ENCODE measurements around the gene CD28. TPM values are rescaled to one million over a fixed set of nuclear protein-coding genes. Genes with fewer than 3 reads are reported as not detected.

Gene CD28
- total and polyA plus RNA-seq, 10 of the 15 experiments (the other 5 are each of a cell fraction or from before 2014, with no cell fraction given), result 0.03 to 0.23 (median 0.04) TPM; not detected in 7

DNA sequence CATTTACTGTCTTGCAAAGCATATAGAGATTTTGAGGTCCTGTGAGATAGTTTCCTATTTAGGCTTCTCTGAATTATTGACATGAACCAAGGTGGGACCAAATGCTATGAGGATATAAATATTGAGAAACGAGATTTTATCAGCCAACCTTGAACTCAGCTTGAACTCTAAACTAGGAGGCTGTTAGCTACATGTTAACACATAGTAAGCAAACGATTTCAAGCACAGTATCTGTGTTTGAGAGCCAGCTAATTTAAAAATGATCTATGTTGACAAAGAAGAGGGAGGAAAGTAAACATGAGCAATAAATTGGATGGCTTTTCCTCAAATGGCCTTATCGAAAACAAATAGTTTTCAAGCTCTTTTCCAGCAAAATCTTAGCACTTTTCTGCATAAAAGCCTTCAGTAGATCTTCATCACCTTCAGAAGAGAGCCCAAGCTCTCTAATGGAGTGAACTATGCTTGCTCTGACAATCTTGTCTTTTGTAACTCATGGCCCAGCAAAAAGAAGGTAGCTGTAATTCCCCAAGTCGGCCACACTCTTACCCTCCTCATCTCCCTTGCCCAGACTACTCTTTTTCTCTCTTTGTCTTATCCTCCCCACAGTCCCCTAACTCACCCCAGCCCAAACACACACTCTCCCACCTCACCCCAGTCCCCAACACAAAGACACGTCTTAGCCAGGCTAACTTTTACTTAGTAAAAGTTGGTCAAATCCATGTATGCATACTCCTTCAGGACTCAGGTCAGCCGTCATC is 14.7 kb downstream of the CD28 start:
- DNase-seq (ENCODE audit: low read depth, low spot score), result no peak
- no peak overlapping the region for H2AFZ ChIP-seq (ENCODE audit: control insufficient read depth, low read depth, low read length)
- no peaks in the 10 kb centered on the region for H4K20me1 ChIP-seq (ENCODE audit: control insufficient read depth, insufficient read depth)
- H3K9ac ChIP-seq (ENCODE audit: control insufficient read depth, insufficient read depth, low read length), result no peak overlapping the region
- SMC1A ChIA-PET (ENCODE audit: uncharacterized antibody, unreplicated experiment), result interaction anchor here (1.3 kb wide), 1 partner anchor 12 kb away, joined by 6 read pairs; no protein-coding TSS in a partner anchor
- no peaks in the 10 kb centered on the region for H3K27me3 ChIP-seq (replicated peaks in 1 of 2; ENCODE audit: control insufficient read depth in 2 of 2, insufficient read depth in 2 of 2, low read length in 1 of 2)
- no peak for FAIRE-seq
- WGBS (ENCODE audit: insufficient coverage, insufficient replicate concordance, low lambda C conversion rate, missing lambda C conversion rate), result 51% methylated on average over 6 of the region's 6 CpGs
- no TSS peak for BruUV-seq (replicated peaks)
- no peak overlapping the region for H3K27ac ChIP-seq (ENCODE audit: control insufficient read depth, insufficient read depth)
- no peak overlapping the region for H3K4me3 ChIP-seq
- RAD21 ChIA-PET (ENCODE audit: unreplicated experiment), result no interaction called here
- no peak overlapping the region for H3K4me2 ChIP-seq (ENCODE audit: control insufficient read depth, insufficient read depth)
- ATAC-seq, result no peak
- CTCF ChIA-PET, result no interaction called here
- no peaks in the 10 kb centered on the region for H3K4me1 ChIP-seq (ENCODE audit: control insufficient read depth, insufficient read depth, low read length)
- H3K9me3 ChIP-seq (replicated peaks; ENCODE audit: control insufficient read depth, insufficient read depth, low read length), result no peaks in the 10 kb centered on the region
- no peaks in the 10 kb centered on the region for H3K36me3 ChIP-seq (ENCODE audit: control insufficient read depth in 2 of 2, insufficient read depth in 2 of 2, low read length in 1 of 2)
- in situ Hi-C loops (cut with MboI), result no loop called here
- POLR2A ChIA-PET, result interaction anchor here (0.6 kb wide), 2 partner anchors 38 to 645 kb away, joined by 3 to 5 read pairs; no protein-coding TSS in a partner anchor
- H3K79me2 ChIP-seq (ENCODE audit: control insufficient read depth, insufficient read depth, low read length), result no peaks in the 10 kb centered on the region
- intact Hi-C loops (cut with micrococcal nuclease; ENCODE audit: unreplicated experiment), result no loop called here
- TF ChIP-seq ETV6 (conservative IDR thresholded peaks at IDR 0.05 in 1 of 2, IDR thresholded peaks at IDR 0.05 in 1 of 2; ENCODE audit: borderline replicate concordance in 1 of 2, low read depth in 1 of 2) (no peak), CEBPB (IDR thresholded peaks at IDR 0.05; ENCODE audit: borderline replicate concordance in 1 of 2, low read depth in 2 of 2, low read length in 2 of 2) (no peak), SMARCA5 (IDR thresholded peaks at IDR 0.05) (no peak), RAD51 (IDR thresholded peaks at IDR 0.05) (no peak), RFX5 (IDR thresholded peaks at IDR 0.05; ENCODE audit: low read depth, low read length) (no peak), CBFB (IDR thresholded peaks at IDR 0.05; ENCODE audit: low read depth) (no peak), ZNF622 (IDR thresholded peaks at IDR 0.05) (no peak), SREBF2 (IDR thresholded peaks at IDR 0.05; ENCODE audit: low read length) (no peak), HCFC1 (IDR thresholded peaks at IDR 0.05; ENCODE audit: low read length) (no peak), SUZ12 (IDR thresholded peaks at IDR 0.05; ENCODE audit: unreplicated experiment) (no peak), CHD2 (IDR thresholded peaks at IDR 0.05; ENCODE audit: borderline replicate concordance, low read depth, low read length) (no peak), POU2F2 (IDR thresholded peaks at IDR 0.05; ENCODE audit: borderline replicate concordance, low read depth, low read length) (no peak)
- TF ChIP-seq, protein P1, sequence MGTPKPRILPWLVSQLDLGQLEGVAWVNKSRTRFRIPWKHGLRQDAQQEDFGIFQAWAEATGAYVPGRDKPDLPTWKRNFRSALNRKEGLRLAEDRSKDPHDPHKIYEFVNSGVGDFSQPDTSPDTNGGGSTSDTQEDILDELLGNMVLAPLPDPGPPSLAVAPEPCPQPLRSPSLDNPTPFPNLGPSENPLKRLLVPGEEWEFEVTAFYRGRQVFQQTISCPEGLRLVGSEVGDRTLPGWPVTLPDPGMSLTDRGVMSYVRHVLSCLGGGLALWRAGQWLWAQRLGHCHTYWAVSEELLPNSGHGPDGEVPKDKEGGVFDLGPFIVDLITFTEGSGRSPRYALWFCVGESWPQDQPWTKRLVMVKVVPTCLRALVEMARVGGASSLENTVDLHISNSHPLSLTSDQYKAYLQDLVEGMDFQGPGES (IDR thresholded peaks at IDR 0.05), result no peak
- TF ChIP-seq, protein P2, sequence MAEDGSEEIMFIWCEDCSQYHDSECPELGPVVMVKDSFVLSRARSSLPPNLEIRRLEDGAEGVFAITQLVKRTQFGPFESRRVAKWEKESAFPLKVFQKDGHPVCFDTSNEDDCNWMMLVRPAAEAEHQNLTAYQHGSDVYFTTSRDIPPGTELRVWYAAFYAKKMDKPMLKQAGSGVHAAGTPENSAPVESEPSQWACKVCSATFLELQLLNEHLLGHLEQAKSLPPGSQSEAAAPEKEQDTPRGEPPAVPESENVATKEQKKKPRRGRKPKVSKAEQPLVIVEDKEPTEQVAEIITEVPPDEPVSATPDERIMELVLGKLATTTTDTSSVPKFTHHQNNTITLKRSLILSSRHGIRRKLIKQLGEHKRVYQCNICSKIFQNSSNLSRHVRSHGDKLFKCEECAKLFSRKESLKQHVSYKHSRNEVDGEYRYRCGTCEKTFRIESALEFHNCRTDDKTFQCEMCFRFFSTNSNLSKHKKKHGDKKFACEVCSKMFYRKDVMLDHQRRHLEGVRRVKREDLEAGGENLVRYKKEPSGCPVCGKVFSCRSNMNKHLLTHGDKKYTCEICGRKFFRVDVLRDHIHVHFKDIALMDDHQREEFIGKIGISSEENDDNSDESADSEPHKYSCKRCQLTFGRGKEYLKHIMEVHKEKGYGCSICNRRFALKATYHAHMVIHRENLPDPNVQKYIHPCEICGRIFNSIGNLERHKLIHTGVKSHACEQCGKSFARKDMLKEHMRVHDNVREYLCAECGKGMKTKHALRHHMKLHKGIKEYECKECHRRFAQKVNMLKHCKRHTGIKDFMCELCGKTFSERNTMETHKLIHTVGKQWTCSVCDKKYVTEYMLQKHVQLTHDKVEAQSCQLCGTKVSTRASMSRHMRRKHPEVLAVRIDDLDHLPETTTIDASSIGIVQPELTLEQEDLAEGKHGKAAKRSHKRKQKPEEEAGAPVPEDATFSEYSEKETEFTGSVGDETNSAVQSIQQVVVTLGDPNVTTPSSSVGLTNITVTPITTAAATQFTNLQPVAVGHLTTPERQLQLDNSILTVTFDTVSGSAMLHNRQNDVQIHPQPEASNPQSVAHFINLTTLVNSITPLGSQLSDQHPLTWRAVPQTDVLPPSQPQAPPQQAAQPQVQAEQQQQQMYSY (CRISPR knock-in tag; IDR thresholded peaks at IDR 0.05), result no peak
- TF ChIP-seq, protein P3, sequence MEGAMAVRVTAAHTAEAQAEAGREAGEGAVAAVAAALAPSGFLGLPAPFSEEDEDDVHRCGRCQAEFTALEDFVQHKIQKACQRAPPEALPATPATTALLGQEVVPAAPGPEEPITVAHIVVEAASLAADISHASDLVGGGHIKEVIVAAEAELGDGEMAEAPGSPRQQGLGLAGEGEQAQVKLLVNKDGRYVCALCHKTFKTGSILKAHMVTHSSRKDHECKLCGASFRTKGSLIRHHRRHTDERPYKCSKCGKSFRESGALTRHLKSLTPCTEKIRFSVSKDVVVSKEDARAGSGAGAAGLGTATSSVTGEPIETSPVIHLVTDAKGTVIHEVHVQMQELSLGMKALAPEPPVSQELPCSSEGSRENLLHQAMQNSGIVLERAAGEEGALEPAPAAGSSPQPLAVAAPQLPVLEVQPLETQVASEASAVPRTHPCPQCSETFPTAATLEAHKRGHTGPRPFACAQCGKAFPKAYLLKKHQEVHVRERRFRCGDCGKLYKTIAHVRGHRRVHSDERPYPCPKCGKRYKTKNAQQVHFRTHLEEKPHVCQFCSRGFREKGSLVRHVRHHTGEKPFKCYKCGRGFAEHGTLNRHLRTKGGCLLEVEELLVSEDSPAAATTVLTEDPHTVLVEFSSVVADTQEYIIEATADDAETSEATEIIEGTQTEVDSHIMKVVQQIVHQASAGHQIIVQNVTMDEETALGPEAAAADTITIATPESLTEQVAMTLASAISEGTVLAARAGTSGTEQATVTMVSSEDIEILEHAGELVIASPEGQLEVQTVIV (IDR thresholded peaks at IDR 0.05; ENCODE audit: borderline replicate concordance, partially characterized antibody), result no peak

Data from GM12878 (cell line).